H9 (cell line): Measurements from ENCODE around the gene KCNE4. TPM values are rescaled to one million over a fixed set of nuclear protein-coding genes. Genes with fewer than 3 reads are reported as not detected.

Source experiments
- DNase-seq: peaks from one replicate; pipeline ENCODE4 v3.0.0-alpha.2; 2017
- H2AFZ ChIP-seq: one replicate; pipeline ENCODE4 v1.6.1; 2013; ENCODE audit warnings: mild to moderate bottlenecking, low read length, control low read depth, moderate library complexity
- H2AK5ac ChIP-seq: 2 replicates; pipeline ENCODE4 v1.6.1; 2013; ENCODE audit warnings: low read length, control low read depth, mixed read lengths; ENCODE audit not compliant: insufficient read length
- H2BK120ac ChIP-seq: one replicate; pipeline ENCODE4 v1.6.1; 2013; ENCODE audit warnings: low read depth, mild to moderate bottlenecking, low read length, control low read depth, inconsistent platforms; ENCODE audit not compliant: poor library complexity, severe bottlenecking
- H2BK12ac ChIP-seq: 2 replicates; pipeline ENCODE4 v1.6.1; 2013; ENCODE audit warnings: low read length, control low read depth, mixed read lengths, low read depth; ENCODE audit not compliant: insufficient read length
- H2BK15ac ChIP-seq: 2 replicates; pipeline ENCODE4 v1.6.1; 2013; ENCODE audit warnings: low read depth, low read length, control low read depth
- H2BK20ac ChIP-seq: one replicate; pipeline ENCODE4 v1.6.1; 2013; ENCODE audit warnings: low read depth, mild to moderate bottlenecking, low read length, control low read depth, inconsistent platforms; ENCODE audit not compliant: poor library complexity, severe bottlenecking
- H2BK5ac ChIP-seq: 2 replicates; pipeline ENCODE4 v1.6.1; 2013; ENCODE audit warnings: low read length, control low read depth, mixed read lengths; ENCODE audit not compliant: insufficient read length
- H3K14ac ChIP-seq: 2 replicates; pipeline ENCODE4 v1.6.1; 2013; ENCODE audit warnings: low read length, control low read depth; ENCODE audit not compliant: insufficient read depth
- H3K18ac ChIP-seq: 2 replicates; pipeline ENCODE4 v1.6.1; 2013; ENCODE audit warnings: low read depth, mild to moderate bottlenecking, mixed read lengths, low read length, control low read depth; ENCODE audit not compliant: insufficient read length
- H3K23ac ChIP-seq: 2 replicates; pipeline ENCODE4 v1.6.1; 2013; ENCODE audit warnings: low read length, control low read depth, mixed read lengths, low read depth; ENCODE audit not compliant: insufficient read length
- H3K23me2 ChIP-seq: 2 replicates; pipeline ENCODE4 v1.6.1; 2013; ENCODE audit warnings: low read depth, mild to moderate bottlenecking, mixed read lengths, low read length, control low read depth; ENCODE audit not compliant: insufficient read length, poor library complexity, severe bottlenecking
- H3K27ac ChIP-seq: 2 replicates; pipeline ENCODE4 v1.5.1; 2013; ENCODE audit warnings: low read length, control low read depth, mixed read lengths, low read depth; ENCODE audit not compliant: insufficient read length
- H3K27me3 ChIP-seq: 2 replicates; pipeline ENCODE4 v1.6.1; 2013; ENCODE audit warnings: low read length, control low read depth, inconsistent platforms; ENCODE audit not compliant: insufficient read depth
- H3K4ac ChIP-seq: 2 replicates; pipeline ENCODE4 v1.6.1; 2013; ENCODE audit warnings: low read depth, mild to moderate bottlenecking, control low read depth, inconsistent platforms, low read length, moderate library complexity
- H3K4me1 ChIP-seq: 2 replicates; pipeline ENCODE4 v1.6.1; 2013; ENCODE audit warnings: low read length, control low read depth, inconsistent platforms; ENCODE audit not compliant: insufficient read depth
- H3K4me2 ChIP-seq: 2 replicates; pipeline ENCODE4 v1.6.1; 2013; ENCODE audit warnings: low read length, control low read depth, mixed read lengths; ENCODE audit not compliant: insufficient read length, insufficient read depth
- H3K56ac ChIP-seq: 2 replicates; pipeline ENCODE4 v1.6.1; 2013; ENCODE audit warnings: low read depth, mild to moderate bottlenecking, mixed read lengths, low read length, control low read depth; ENCODE audit not compliant: insufficient read length
- H3K79me1 ChIP-seq: 2 replicates; pipeline ENCODE4 v1.6.1; 2013; ENCODE audit warnings: low read depth, mild to moderate bottlenecking, moderate library complexity, low read length, control low read depth, inconsistent platforms; ENCODE audit not compliant: insufficient read depth, poor library complexity, severe bottlenecking
- H3K79me2 ChIP-seq: 2 replicates; pipeline ENCODE4 v1.6.1; 2013; ENCODE audit warnings: low read length, control low read depth, inconsistent platforms; ENCODE audit not compliant: insufficient read depth
- H3K9ac ChIP-seq: 2 replicates; pipeline ENCODE4 v1.6.1; 2013; ENCODE audit warnings: low read length, control low read depth, mixed read lengths; ENCODE audit not compliant: insufficient read length; ENCODE audit errors: extremely low read depth
- H3K9me3 ChIP-seq: one replicate; pipeline ENCODE4 v1.6.1; 2013; ENCODE audit warnings: low read depth, low read length, inconsistent platforms; ENCODE audit not compliant: control insufficient read depth
- H3T11ph ChIP-seq: one replicate; pipeline ENCODE4 v1.6.1; 2013; ENCODE audit warnings: mild to moderate bottlenecking, low read length, control low read depth, inconsistent platforms
- H4K20me1 ChIP-seq: one replicate; pipeline ENCODE4 v1.6.1; 2013; ENCODE audit not compliant: control insufficient read depth, insufficient read length, insufficient read depth
- H4K5ac ChIP-seq: 2 replicates; pipeline ENCODE4 v1.6.1; 2013; ENCODE audit warnings: low read depth, mild to moderate bottlenecking, mixed read lengths, low read length, control low read depth; ENCODE audit not compliant: insufficient read length
- H4K8ac ChIP-seq: replicated peaks from 2 replicates; pipeline ENCODE4 v1.6.1; 2013; ENCODE audit warnings: low read length, control low read depth, mixed read lengths, low read depth; ENCODE audit not compliant: insufficient read length
- H4K91ac ChIP-seq: 2 replicates; pipeline ENCODE4 v1.6.1; 2013; ENCODE audit warnings: low read depth, mild to moderate bottlenecking, moderate library complexity, mixed read lengths, low read length, control low read depth; ENCODE audit not compliant: insufficient read length
- H3K27ac Mint-ChIP-seq, 3 experiments: 2 replicates in 2 of 3; 3 replicates in 1 of 3; pipeline ENCODE4 v1.8.0; 2020 to 2021; ENCODE audit warnings: mixed read lengths in 3 of 3, mild to moderate bottlenecking in 1 of 3, moderate library complexity in 1 of 3
- H3K27me3 Mint-ChIP-seq: 2 replicates; pipeline ENCODE4 v1.8.0; 2021; ENCODE audit warnings: low read depth, mild to moderate bottlenecking, moderate library complexity, mixed read lengths
- H3K36me3 Mint-ChIP-seq, 3 experiments: 2 replicates in 2 of 3; 3 replicates in 1 of 3; pipeline ENCODE4 v1.8.0; 2020 to 2021; ENCODE audit warnings: low read depth in 3 of 3, mixed read lengths in 3 of 3; ENCODE audit not compliant: insufficient read depth in 1 of 3
- H3K4me1 Mint-ChIP-seq, 2 experiments: 2 replicates each; pipeline ENCODE4 v1.8.0; 2020; ENCODE audit warnings: mixed read lengths in 2 of 2
- H3K4me3 Mint-ChIP-seq, 2 experiments: 2 replicates in 1 of 2; 3 replicates in 1 of 2; pipeline ENCODE4 v1.8.0; 2020 to 2021; ENCODE audit warnings: mild to moderate bottlenecking in 2 of 2, mixed read lengths in 2 of 2, moderate library complexity in 1 of 2
- H3K9me3 Mint-ChIP-seq, 2 experiments: 2 replicates in 1 of 2; 3 replicates in 1 of 2; pipeline ENCODE4 v1.8.0; 2020; ENCODE audit warnings: mild to moderate bottlenecking in 2 of 2, mixed read lengths in 2 of 2, moderate library complexity in 1 of 2
- CTCF ChIP-seq: fragments of 200-600 bp; sonication (generic); conservative IDR thresholded peaks from 3 replicates; pipeline ENCODE4 v1.8.0; 2021; ENCODE audit warnings: antibody characterized with exemption, mild to moderate bottlenecking
- WGBS: extraction: QIAGEN DNeasy Blood & Tissue Kit; methylation state at CpG from one replicate; pipeline ENCODE4 v1.1.7; 2013; ENCODE audit warnings: missing lambda C conversion rate, low lambda C conversion rate, mixed read lengths; ENCODE audit not compliant: insufficient read length; ENCODE audit errors: extremely low coverage; 5-methylcytosine and 5-hydroxymethylcytosine counted together
- total RNA-seq: library from RNA; stranded (reverse); gene quantifications from 2 replicates; pipeline ENCODE4 v1.2.1, GENCODE V29; 2021

Gene KCNE4
- total RNA-seq, 1 experiment from 2014 or later, result 0.24 TPM

DNA sequence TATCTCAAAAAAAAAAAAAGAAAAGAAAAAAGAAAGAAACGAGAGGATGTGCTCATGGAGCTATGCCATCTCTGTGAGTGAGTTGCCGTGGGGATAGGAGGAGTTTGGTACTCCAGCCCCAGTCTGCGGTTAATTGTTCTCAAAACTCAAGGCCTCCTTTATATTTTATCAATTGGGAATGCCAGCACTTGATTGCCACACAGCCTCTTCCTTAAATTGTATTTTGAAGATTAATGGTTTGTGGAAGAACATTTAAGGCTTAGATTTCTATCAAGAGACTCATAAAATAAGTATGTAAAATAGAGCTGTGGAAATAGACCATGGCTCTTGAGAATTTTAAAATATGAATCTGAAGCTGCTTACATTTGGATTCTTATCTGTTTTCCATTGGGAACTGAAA, 29.8 kb downstream of the KCNE4 start:
- Histone ChIP-seq H4K20me1 (no peaks in the 10 kb centered on the region), H3K56ac (no peak overlapping the region), H2BK15ac (no peak overlapping the region), H2AFZ (no peak overlapping the region), H3T11ph (no peak overlapping the region), H2BK20ac (no peak overlapping the region), H3K23me2 (no peaks in the 10 kb centered on the region), H3K23ac (no peak overlapping the region), H3K79me2 (no peaks in the 10 kb centered on the region), H3K4ac (no peak overlapping the region), H3K4me2 (no peak overlapping the region), H3K9ac (no peak overlapping the region), H3K79me1 (no peaks in the 10 kb centered on the region), H3K27ac (no peak overlapping the region), H4K5ac (no peak overlapping the region), H3K4me1 (no peaks in the 10 kb centered on the region; the same call in 1 of the 2 replicates), H4K8ac (no peak overlapping the region), H3K9me3 (no peaks in the 10 kb centered on the region), H2BK12ac (no peak overlapping the region), H3K27me3 (no peaks in the 10 kb centered on the region), H3K18ac (no peak overlapping the region), H2BK120ac (no peak overlapping the region), H3K14ac (no peak overlapping the region), H2BK5ac (no peak overlapping the region), H4K91ac (no peak overlapping the region), H2AK5ac (no peak overlapping the region)
- Mint-ChIP-seq H3K9me3 (no peaks in the 10 kb centered on the region), H3K4me1 (peaks cover 4 to 8% of the 10 kb centered on the region in 2 experiments), H3K27me3 (no peaks in the 10 kb centered on the region), H3K27ac (no peak overlapping the region), H3K36me3 (no peaks in the 10 kb centered on the region), H3K4me3 (no peak overlapping the region)
- DNase-seq, result no peak
- WGBS, result no CpG with 5 or more reads among the region's 3 CpGs
- no peak for TF ChIP-seq CTCF
